GM12878 (cell line): Measurements from ENCODE around the gene ACOT7. TPM values are rescaled to one million over a fixed set of nuclear protein-coding genes. Genes with fewer than 3 reads are reported as not detected.

Experiments
- ATAC-seq: fragments of 200-7000 bp; cut with Tn5 transposase; 3 replicates; pipeline ENCODE4 v1.9.1; 2020; ENCODE audit warnings: mild to moderate bottlenecking, moderate library complexity
- BruUV-seq: library from RNA; stranded (reverse); fragments of 400-500 nt; replicated peaks from 2 replicates; lab custom pipeline; 2021; lab: Mats Ljungman, UMichigan
- CTCF ChIA-PET: fragments of 300-600 bp; sonication (Branson Sonifier 250); formaldehyde crosslinking; extraction: SDS; loops from one replicate; lab custom pipeline; 2021; ENCODE audit warnings: inconsistent platforms; lab: Yijun Ruan, JAX
- POLR2A ChIA-PET: fragments of 350-600 bp; formaldehyde crosslinking; extraction: SDS; loops from one replicate; lab custom pipeline; 2021; ENCODE audit warnings: inconsistent platforms; lab: Charles Lee
- RAD21 ChIA-PET: fragments of 300-600 bp; sonication (Branson Sonifier 250); formaldehyde crosslinking; loops from one replicate; lab custom pipeline; 2023; ENCODE audit warnings: antibody characterized with exemption; ENCODE audit not compliant: unreplicated experiment; lab: Charles Lee
- SMC1A ChIA-PET: fragments of 300-600 bp; sonication (Branson Sonifier 250); formaldehyde crosslinking; loops from one replicate; lab custom pipeline; 2023; ENCODE audit not compliant: unreplicated experiment, uncharacterized antibody; lab: Charles Lee
- DNase-seq: peaks from one replicate; pipeline ENCODE4 v3.0.0-alpha.2; 2011; ENCODE audit warnings: low read depth, low spot score
- FAIRE-seq: peaks from 3 replicates; lab custom pipeline; 2011; peaks lifted over from hg19 to GRCh38; lab: Jason Lieb, UNC
- H2AFZ ChIP-seq: 2 replicates; pipeline ENCODE4 v1.6.0; 2011; ENCODE audit warnings: low read depth, low read length, control low read depth; ENCODE audit not compliant: control insufficient read depth
- H3K27ac ChIP-seq: 2 replicates; pipeline ENCODE4 v1.5.1; 2011; ENCODE audit warnings: control low read depth; ENCODE audit not compliant: control insufficient read depth, insufficient read depth
- H3K27me3 ChIP-seq, 2 experiments: replicated peaks in 1 of 2; 2 replicates each; pipeline versions ENCODE4 v1.6.0 to v1.6.1; 2011; ENCODE audit warnings: low read length in 1 of 2; ENCODE audit not compliant: control insufficient read depth in 2 of 2, insufficient read depth in 2 of 2
- H3K36me3 ChIP-seq, 2 experiments: 2 replicates each; pipeline ENCODE4 v1.5.1; 2011; ENCODE audit warnings: low read length in 1 of 2; ENCODE audit not compliant: control insufficient read depth in 2 of 2, insufficient read depth in 2 of 2
- H3K4me1 ChIP-seq: 2 replicates; pipeline ENCODE4 v1.6.1; 2011; ENCODE audit warnings: mild to moderate bottlenecking, low read length, moderate library complexity, mixed read lengths; ENCODE audit not compliant: control insufficient read depth, insufficient read depth
- H3K4me2 ChIP-seq: 2 replicates; pipeline ENCODE4 v1.6.0; 2011; ENCODE audit warnings: control low read depth; ENCODE audit not compliant: control insufficient read depth, insufficient read depth
- H3K4me3 ChIP-seq: fragments of 200-600 bp; sonication (generic); 2 replicates; pipeline ENCODE4 v1.5.1; 2016
- H3K79me2 ChIP-seq: 2 replicates; pipeline ENCODE4 v1.6.0; 2011; ENCODE audit warnings: low read length; ENCODE audit not compliant: control insufficient read depth, insufficient read depth
- H3K9ac ChIP-seq: 2 replicates; pipeline ENCODE4 v1.8.0; 2011; ENCODE audit warnings: low read length, control low read depth, mixed read lengths; ENCODE audit not compliant: control insufficient read depth, insufficient read depth
- H3K9me3 ChIP-seq: replicated peaks from 3 replicates; pipeline ENCODE4 v1.5.1; 2011; ENCODE audit warnings: mild to moderate bottlenecking, low read length; ENCODE audit not compliant: control insufficient read depth, insufficient read depth
- H4K20me1 ChIP-seq: 2 replicates; pipeline ENCODE4 v1.6.0; 2011; ENCODE audit not compliant: control insufficient read depth, insufficient read depth
- BACH1 ChIP-seq: fragments of 450-650 bp; IDR thresholded peaks from 2 replicates; pipeline ENCODE4 v1.6.1; 2017; ENCODE audit warnings: mild to moderate bottlenecking, borderline replicate concordance
- CBX3 ChIP-seq: fragments of 200-600 bp; sonication (generic); IDR thresholded peaks from 2 replicates; pipeline ENCODE4 v1.6.1; 2016; ENCODE audit warnings: low read depth, borderline replicate concordance
- CBX5 ChIP-seq: sonication (generic); IDR thresholded peaks from 2 replicates; pipeline ENCODE4 v1.6.1; 2016; ENCODE audit warnings: low read depth, moderate library complexity, mild to moderate bottlenecking, inconsistent platforms
- CHD2 ChIP-seq: IDR thresholded peaks from 2 replicates; pipeline ENCODE4 v1.6.1; 2011; ENCODE audit warnings: low read depth, low read length, improper control_type of control experiment, borderline replicate concordance
- EP300 ChIP-seq, 2 experiments: fragments of 150-350 bp in 1 of 2; IDR thresholded peaks; 2 replicates each; pipeline ENCODE4 v1.6.1; 2011 to 2012; ENCODE audit warnings: low read depth in 2 of 2, low read length in 2 of 2, borderline replicate concordance in 1 of 2, improper control_type of control experiment in 1 of 2, inconsistent platforms in 1 of 2; ENCODE audit not compliant: control insufficient read depth in 1 of 2
- HSF1 ChIP-seq: fragments of 150-350 bp; IDR thresholded peaks from 2 replicates; pipeline ENCODE4 v1.6.1; 2014; ENCODE audit warnings: mild to moderate bottlenecking, low read depth, low read length
- IRF4 ChIP-seq: IDR thresholded peaks from 2 replicates; pipeline ENCODE4 v1.6.1; 2011; ENCODE audit warnings: low read depth, low read length
- PAX8 ChIP-seq: fragments of 450-650 bp; IDR thresholded peaks from 2 replicates; pipeline ENCODE4 v1.6.1; 2017; ENCODE audit warnings: mild to moderate bottlenecking, moderate library complexity
- POU2F2 ChIP-seq: IDR thresholded peaks from 3 replicates; pipeline ENCODE4 v1.6.1; 2011; ENCODE audit warnings: low read depth, mild to moderate bottlenecking, low read length, borderline replicate concordance
- SP1 ChIP-seq: IDR thresholded peaks from one replicate; pipeline ENCODE4 v1.6.1; 2011; ENCODE audit warnings: low read depth, low read length
- ZNF592 ChIP-seq: fragments of 450-650 bp; IDR thresholded peaks from 2 replicates; pipeline ENCODE4 v1.6.1; 2017; ENCODE audit warnings: mild to moderate bottlenecking, moderate library complexity
- WGBS: methylation state at CpG from one replicate; pipeline ENCODE4 v1.1.6; 2016; ENCODE audit warnings: low lambda C conversion rate; ENCODE audit not compliant: insufficient replicate concordance, insufficient coverage; ENCODE audit errors: missing lambda C conversion rate; 5-methylcytosine and 5-hydroxymethylcytosine counted together
- in situ Hi-C: fragments of 300-500 bp; cut with MboI; formaldehyde crosslinking; loops from 9 replicates; pipeline ENCODE4 v1.14.3; 2018; ENCODE audit warnings: mixed read lengths
- intact Hi-C: fragments of 100-400 bp; cut with micrococcal nuclease; formaldehyde crosslinking; loops from one replicate; pipeline ENCODE4 v1.14.2; 2022; ENCODE audit not compliant: unreplicated experiment
- polyA plus RNA-seq, 11 experiments: library from polyadenylated mRNA; depleted of rRNA in 4 of 11; unstranded in 6 of 11; stranded (reverse) in 5 of 11; fragments of >200 nt; fragmentation: Nextera tagmentation in 4 of 11; fragmentation: Illumina TruSeq in 1 of 11; extraction: Ambion mirVana in 4 of 11; extraction: Trizol in 1 of 11; gene quantifications; 1 replicate in 1 of 11; 2 replicates in 10 of 11; pipeline versions ENCODE4 v1.2.1 to v1.2.3, GENCODE V29; 2011 to 2016; ENCODE audit warnings: inconsistent platforms in 2 of 11, missing spikeins in 2 of 11, low read depth in 1 of 11
- total RNA-seq, 4 experiments: library from RNA; depleted of rRNA in 3 of 4; stranded (reverse); fragments of >200 nt in 3 of 4; fragmentation: Illumina TruSeq in 1 of 4; extraction: Trizol in 1 of 4; gene quantifications; 2 replicates each; pipeline versions ENCODE4 v1.2.1 to v1.2.3, GENCODE V29; 2013 to 2021

Gene ACOT7
- total and polyA plus RNA-seq, 10 of the 15 experiments (the other 5 are each of a cell fraction or from before 2014, with no cell fraction given) = 8.9 to 206 (median 61.2) TPM

- Histone ChIP-seq H3K27me3 (no peaks in the 10 kb centered on the region), H3K27ac (no peak overlapping the region), H3K9me3 (no peaks in the 10 kb centered on the region), H3K36me3 (peaks cover 10 to 24% of the 10 kb centered on the region in 2 experiments; a peak in 3 of 4 replicates), H4K20me1 (no peaks in the 10 kb centered on the region), H3K4me2 (no peak overlapping the region), H3K4me3 (no peak overlapping the region), H3K9ac (no peak overlapping the region), H3K4me1 (peaks cover 7% of the 10 kb centered on the region; the same call in 1 of the 2 replicates), H3K79me2 (no peaks in the 10 kb centered on the region), H2AFZ (no peak overlapping the region)
- ChIA-PET CTCF (interaction anchor here (0.8 to 5.2 kb wide), 10 partner anchors 13 to 115 kb away, joined by 3 to 47 read pairs (median 4); no protein-coding TSS in a partner anchor), RAD21 (interaction anchor here (0.9 to 5.2 kb wide), 3 partner anchors 53 to 99 kb away, joined by 4 to 32 read pairs (median 6); no protein-coding TSS in a partner anchor), POLR2A (interaction anchor here (0.8 kb wide), 1 partner anchor 16 kb away, joined by 3 read pairs; no protein-coding TSS in a partner anchor), SMC1A (interaction anchor here (0.8 to 2.9 kb wide), 3 partner anchors 61 to 99 kb away, joined by 4 to 7 read pairs (median 4); no protein-coding TSS in a partner anchor)
- no TSS peak for BruUV-seq
- TF ChIP-seq CBX5 = no peak
- no peak for TF ChIP-seq CBX3
- TF ChIP-seq POU2F2 = no peak
- no peak for TF ChIP-seq PAX8
- TF ChIP-seq HSF1 = no peak
- TF ChIP-seq IRF4 = no peak
- no peak for TF ChIP-seq ZNF592
- TF ChIP-seq SP1 = no peak
- no peak for TF ChIP-seq CHD2
- no peak for TF ChIP-seq EP300 (IDR thresholded peaks at IDR 0.05; ENCODE audit: borderline replicate concordance in 1 of 2, control insufficient read depth in 1 of 2, low read depth in 2 of 2, low read length in 2 of 2)
- no peak for TF ChIP-seq BACH1
- FAIRE-seq = no peak
- intact Hi-C loops (no loop called here), in situ Hi-C loops (loop anchor here (5.0 to 25.0 kb wide), 3 partner anchors 57 to 833 kb away; no protein-coding TSS in a partner anchor)
- 89% methylated on average over 14 of the region's 14 CpGs for WGBS
- no peak for ATAC-seq
- DNase-seq = no peak
These were observed 48.1 kb downstream of the ACOT7 start for GRCh38 chr1:6345460-6345859.
